Measurements from ENCODE around the gene BFSP1.

DNA sequence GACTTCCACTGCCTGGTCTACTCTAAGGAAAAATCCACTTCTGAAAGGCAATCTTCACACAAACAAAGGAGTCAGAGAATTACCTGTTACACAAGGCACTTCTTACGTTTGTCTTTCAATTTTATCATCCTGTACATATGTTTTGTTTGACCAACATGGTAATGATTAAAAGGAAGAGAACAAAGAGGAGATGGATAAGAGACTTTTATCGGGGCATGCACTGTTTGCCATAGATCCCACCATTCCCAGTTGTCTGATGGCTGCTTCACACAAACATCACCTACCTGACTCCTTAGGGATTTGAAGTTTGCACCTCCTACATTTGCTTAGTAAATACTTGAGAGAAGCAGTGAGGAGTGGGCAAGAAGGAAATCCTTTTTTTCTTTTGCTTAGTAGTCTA, 87.1 kb downstream of the BFSP1 start:
- TF ChIP-seq ISL1 (CRISPR knock-in tag; IDR thresholded peaks at IDR 0.05) (no peak), RARB (CRISPR knock-in tag; IDR thresholded peaks at IDR 0.05) (no peak), TOX (CRISPR knock-in tag; IDR thresholded peaks at IDR 0.05; ENCODE audit: borderline replicate concordance) (no peak), GLIS3 (CRISPR knock-in tag; IDR thresholded peaks at IDR 0.05) (no peak), ZFP30 (CRISPR knock-in tag; IDR thresholded peaks at IDR 0.05) (no peak), ZC3H10 (CRISPR knock-in tag; IDR thresholded peaks at IDR 0.05) (no peak)

All from SK-N-SH treated with all-trans-retinoic acid at 6 μM for 48 hours (cell line).